NCI-H2196 (cell line): ENCODE measurements around the gene ST7.

Source experiments
- DNase-seq: peaks from one replicate; lab custom pipeline; 2025; ENCODE audit not compliant: unreplicated experiment; lab: John Stamatoyannopoulos, UW

Gene ST7

GRCh38 chr7:117148971-117149370, 195.7 kb downstream of the ST7 start:
- no peak for DNase-seq

- no peak for DNase-seq
Observed at GRCh38 chr7:117149692-117150091, 196.4 kb downstream of the ST7 start.

DNA sequence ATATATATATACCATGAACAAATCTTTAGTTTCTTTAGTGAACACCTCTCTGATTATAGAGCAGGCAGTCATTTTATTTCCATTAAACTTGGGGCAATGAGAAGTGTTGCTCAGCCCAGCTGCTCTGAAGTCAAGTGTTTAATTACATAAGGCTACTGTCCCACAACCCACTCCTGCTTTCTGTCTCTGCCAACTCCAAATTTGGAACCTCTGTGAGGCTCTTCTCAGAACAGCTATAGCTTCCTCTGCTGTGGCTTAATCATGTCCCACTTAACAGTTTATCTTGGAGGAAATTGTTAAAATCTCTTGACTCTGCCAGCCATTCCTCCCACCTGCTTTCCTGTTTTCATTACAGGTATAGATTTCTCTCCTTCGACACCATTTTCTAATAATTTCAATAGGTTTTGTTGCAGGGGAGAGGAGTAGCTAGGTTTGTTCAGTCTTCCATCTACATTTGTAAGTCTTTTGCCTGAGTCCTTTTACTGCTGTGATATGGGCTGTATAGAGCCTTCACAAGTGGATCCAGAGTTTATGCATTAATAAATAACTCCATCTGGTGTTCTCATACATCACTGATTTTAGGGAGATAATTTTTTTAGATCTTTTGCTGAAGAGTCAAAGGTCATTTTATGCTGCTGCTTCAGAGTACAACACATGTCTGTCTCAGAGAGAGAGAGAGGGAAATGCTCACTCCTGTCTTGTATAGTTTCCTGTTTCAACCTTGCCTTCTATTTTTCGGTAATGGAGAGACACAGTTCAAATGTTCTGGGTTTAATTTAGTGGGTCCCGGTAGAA, 199.1 kb downstream of the ST7 start:
- DNase-seq: no peak

DNA sequence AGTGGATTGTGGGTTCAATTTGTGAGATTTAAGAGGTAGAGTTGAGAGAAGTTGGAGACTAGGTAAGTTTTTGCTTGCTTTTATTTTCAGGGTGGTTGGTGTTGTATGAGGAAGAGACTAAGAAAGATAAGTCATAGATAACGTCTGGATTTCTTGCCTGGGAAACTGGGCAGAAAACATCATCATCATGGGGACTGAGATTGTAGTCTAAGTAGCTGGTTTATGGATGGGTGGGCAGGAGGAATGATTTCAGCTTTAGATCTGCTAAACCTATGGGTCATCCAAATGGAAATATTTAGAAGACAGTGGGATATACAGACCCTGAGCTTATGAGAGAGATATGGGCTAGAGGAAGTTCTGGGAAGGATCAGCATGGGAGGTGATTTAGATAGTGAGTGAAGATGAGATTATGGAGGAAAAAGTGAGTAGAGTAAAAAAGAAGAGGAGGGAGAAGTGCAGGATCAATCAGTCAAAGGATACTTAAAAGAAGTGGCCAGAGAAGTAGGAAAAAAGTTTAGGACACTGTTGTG, 199.8 kb downstream of the ST7 start:
- DNase-seq: no peak

DNA sequence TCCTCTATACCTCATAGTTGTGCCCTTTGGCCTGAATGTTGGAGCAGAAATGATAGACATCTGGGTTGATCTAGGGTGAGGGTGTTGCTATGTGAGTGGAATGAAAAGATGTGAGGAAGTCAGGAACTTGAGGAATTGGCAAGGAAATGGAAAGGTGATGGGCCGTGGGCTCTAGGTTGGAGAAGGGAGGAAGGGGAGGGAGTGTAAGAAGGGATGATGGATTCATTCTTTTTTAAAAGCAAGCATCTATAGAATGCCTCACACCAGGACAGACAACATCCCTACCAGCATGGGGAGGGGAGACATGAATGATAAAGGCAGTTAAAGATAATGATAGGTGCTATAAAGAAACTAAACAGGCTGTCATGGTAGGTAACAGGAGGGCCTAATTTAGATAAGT, 201.4 kb downstream of the ST7 start:
- no peak for DNase-seq

DNA sequence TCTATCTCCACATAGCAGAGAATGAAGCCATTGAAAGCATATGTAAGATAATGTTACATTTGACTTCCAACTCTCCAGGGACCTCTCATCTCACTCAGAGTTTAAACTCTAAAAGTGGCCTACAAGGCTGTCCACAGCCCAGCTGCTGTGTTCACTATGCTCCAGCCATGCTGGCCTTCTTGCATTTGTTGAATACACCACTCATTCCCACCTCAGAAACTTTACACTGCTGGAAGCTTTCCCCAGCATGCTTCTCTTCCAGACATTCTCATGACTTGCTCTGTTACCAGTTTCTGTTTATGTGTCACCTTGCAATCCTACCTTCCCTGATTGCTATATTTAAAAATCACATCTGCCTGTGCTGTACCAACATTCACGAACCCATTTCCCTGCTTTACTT, 202.4 kb downstream of the ST7 start:
- DNase-seq: no peak

DNA sequence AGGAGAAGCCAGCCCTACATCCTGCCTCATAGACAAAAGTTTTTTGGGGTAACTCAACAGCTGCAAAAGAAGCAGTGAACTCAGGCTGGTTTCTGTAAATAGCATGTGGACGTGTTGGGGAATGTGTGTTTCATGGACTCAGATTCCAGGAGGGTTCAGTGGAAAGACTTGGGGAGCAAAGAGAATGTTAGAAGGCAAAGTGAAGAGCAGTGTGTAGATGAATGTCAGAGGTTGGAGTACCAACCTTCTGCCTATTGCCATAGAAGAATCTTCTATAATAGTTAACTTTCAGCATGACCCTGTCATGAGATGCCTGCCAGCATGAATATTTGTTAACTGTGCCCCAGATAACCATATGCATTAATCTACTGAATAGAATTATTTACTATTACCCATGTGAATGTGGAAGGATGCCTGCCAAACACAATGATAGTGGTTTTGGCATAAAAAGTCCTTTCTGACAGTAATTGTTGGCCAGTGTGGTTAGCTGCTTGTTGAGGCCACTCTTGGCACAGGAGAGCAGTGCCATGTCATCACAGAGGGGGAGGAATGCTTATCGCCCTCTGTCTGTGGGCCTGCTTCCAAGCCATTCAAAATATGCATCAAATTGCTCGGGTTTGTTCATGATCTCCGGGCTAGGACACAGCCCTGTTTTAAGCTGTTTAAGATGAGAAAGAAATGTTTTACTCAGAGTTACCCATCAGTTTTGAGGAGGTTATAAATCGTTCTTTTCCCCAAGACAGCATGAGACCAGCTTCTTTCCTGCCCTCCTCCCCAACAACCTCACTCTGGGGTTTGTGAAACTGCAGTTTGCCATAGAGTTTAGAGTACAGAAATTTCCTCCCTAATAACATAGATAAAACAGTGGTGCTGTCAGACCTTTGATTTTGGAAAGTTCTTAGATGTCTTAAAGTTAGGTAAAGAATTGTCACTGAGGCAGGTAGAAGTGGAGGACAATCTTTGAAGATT, 204.2 kb downstream of the ST7 start:
- DNase-seq: peak; percentile 79

DNA sequence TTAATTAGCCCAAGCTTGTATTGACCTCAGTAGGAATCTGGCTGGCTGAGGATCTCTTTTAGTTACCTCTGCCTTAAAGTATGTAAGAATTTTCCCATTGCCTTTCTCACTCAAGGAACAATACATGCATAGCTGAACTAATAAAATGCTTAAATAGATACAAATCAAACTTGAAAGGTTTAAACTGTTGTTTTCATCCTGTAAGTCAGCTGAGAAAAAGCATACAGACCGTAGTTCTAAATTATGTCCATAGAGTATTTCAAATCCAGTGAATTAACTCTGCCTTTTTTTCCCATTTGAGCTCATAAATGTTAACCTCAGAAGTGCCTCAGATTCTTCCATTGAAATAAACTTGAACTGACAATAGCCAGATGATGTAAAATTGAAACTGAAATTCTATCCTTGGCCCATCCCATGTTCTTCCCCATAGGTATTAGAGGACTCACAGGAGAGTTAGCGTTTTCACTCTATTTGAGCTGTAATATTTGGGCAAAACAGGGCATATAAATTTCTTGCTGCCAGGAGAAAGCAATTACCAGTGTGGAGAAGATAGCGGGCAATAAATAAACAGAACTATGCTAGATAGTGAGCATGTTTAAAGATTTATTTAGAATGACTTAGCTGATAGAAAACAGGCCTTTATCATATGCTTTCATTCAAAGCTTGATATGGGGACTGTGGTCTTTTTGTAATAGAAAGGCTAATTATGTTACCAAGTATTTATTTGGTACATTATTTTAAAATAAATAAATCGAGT, 205.8 kb downstream of the ST7 start:
- DNase-seq: no peak

GRCh38 chr7:117163101-117163500, 209.8 kb downstream of the ST7 start:
- no peak for DNase-seq

DNA sequence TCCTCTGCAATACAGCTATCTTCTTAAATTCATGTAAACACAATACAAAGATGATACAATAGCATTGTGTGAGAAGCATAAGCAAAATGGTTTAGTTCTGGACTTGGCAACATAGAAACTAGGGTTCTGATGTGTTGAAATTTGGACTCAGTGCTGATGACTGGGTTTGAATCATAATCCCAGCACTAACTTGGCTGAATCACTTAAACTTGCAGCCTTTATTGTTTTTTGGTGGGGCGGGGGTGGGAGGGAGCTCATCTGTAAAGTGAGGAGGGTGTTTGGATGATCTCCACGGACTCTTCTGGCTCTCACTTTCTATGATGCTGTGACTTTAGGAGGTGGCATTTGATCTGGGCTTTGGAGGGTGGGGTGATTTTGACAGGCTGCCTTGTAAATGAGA, 211.3 kb downstream of the ST7 start:
- DNase-seq: no peak

- no peak for DNase-seq
Observed at GRCh38 chr7:117165656-117166055, 212.4 kb downstream of the ST7 start.

DNA sequence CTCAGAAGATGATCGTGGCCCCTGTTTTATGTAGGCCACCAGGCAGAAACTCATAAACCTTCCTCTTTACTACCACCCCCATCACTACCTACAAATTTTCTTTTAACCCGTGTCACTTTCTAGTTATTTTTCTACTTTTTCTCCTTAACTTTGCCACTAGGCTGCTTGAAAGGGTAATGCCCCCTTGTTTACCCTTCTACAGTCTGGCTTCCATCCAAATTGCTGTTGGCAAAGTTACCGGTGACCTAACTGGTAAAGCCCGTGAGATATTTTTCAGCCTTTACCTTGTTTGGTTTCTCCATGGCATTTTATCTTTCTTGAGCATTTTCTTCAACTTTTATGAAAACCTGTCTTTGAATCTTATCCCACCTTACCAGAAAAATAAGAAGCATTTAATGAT, 216.6 kb downstream of the ST7 start:
- no peak for DNase-seq

GRCh38 chr7:117171106-117171505, 217.8 kb downstream of the ST7 start:
- no peak for DNase-seq

- DNase-seq: no peak
Observed at GRCh38 chr7:117172283-117172682, 219.0 kb downstream of the ST7 start.

- no peak for DNase-seq
Observed at GRCh38 chr7:117173035-117173770, 219.9 kb downstream of the ST7 start.

- DNase-seq: no peak
Observed at GRCh38 chr7:117176206-117176605, 222.9 kb downstream of the ST7 start.

GRCh38 chr7:117178600-117178999, 225.3 kb downstream of the ST7 start:
- no peak for DNase-seq

DNA sequence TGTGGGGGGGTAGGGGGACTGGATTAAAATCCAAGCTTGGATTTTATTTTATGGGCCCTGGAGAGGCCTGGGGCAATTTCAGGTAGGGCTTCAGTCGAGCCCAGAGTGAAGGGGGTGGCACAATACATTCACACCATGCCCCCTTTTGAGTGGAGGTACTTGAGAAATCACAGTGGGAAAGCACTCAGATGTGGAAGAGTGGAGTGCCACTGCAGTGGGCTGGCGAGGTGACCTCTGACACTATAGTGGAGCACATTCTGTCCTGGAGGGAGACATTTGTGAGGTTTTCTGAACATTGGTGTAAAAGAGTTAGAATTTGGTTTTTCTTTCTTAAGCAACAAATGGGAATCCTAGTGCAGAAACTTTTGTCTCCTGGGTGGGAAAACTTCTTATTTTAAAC, 226.4 kb downstream of the ST7 start:
- DNase-seq: no peak

GRCh38 chr7:117183729-117184128, 230.4 kb downstream of the ST7 start:
- DNase-seq: no peak

DNA sequence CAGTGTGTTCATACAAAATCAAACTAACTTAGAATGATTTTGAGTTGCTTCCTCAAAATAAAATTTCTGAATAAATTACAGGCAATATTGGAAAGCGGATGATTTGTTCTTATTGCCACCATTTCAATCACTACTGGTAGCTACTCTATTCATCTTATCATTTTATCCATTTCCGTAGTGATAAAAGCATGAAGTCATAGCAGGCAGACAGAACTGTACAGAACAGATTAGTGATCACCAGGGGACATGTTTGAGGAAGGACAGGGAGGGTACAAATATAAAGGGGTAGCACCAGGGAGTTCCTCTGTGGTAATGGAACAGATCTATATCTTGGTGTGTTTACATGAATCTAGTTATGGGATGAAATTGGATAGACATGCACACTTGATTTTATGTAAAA, 231.1 kb downstream of the ST7 start:
- DNase-seq: no peak
